Measurements from ENCODE around the gene CCDC182. TPM values are rescaled to one million over a fixed set of nuclear protein-coding genes. Genes with fewer than 3 reads are reported as not detected.
A peak's percentile ranks its signal among the peaks of the same experiment; 100 is the strongest.

CCDC182 gene
- total RNA-seq, 1 experiment from 2014 or later = not detected

DNA sequence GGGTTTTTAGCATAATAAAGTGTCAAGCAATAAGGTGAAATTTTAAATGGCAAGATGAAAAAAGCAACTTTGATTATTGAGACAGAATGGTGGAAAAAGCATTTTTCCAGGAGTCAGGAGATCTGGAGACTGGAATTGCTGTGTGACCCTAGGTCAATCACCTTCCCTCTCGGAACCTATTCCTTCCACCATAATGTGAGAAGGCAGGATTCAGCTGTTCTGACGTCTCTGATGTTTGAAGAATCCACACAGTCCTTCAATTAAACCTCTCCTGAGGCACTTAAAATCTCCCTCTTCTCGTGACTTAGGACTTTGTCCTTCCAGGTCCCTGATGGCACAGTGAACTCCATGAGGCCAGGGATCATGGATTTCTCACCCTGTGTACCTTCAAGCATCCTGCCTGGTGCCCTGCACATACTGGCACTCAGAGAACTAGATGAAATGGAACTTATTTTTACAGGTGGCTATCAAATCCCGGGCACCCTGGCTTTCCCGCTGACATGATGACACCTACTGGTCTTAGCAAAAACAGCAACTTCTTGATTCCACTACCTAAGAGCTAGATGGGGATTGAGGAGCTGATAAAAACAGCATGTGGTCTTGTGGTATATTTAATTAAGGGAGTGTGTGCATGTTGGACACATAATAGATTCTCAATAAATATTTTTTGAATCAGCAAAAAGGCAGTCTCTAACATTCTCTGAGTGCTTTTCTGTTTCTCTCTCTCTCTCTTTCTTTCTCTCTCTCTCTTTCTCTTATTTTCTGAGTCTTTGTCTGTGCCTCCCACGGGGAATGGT is 2.3 kb upstream of the CCDC182 start:
- Mint-ChIP-seq H3K36me3 (ENCODE audit: insufficient read depth, unreplicated experiment) (no peaks in the 10 kb centered on the region), H3K9me3 (ENCODE audit: unreplicated experiment) (no peaks in the 10 kb centered on the region), H3K4me3 (ENCODE audit: unreplicated experiment) (no peak overlapping the region), H3K4me1 (ENCODE audit: insufficient read depth, unreplicated experiment) (no peaks in the 10 kb centered on the region), H3K27me3 (ENCODE audit: insufficient read depth, unreplicated experiment) (peaks cover 55% of the 10 kb centered on the region), H3K27ac (ENCODE audit: low read depth, unreplicated experiment) (no peak overlapping the region)
- POLR2A ChIA-PET = interaction anchor here (0.5 kb wide), 1 partner anchor 32 kb away, joined by 3 read pairs; no protein-coding TSS in a partner anchor
- TF ChIP-seq, protein P1, sequence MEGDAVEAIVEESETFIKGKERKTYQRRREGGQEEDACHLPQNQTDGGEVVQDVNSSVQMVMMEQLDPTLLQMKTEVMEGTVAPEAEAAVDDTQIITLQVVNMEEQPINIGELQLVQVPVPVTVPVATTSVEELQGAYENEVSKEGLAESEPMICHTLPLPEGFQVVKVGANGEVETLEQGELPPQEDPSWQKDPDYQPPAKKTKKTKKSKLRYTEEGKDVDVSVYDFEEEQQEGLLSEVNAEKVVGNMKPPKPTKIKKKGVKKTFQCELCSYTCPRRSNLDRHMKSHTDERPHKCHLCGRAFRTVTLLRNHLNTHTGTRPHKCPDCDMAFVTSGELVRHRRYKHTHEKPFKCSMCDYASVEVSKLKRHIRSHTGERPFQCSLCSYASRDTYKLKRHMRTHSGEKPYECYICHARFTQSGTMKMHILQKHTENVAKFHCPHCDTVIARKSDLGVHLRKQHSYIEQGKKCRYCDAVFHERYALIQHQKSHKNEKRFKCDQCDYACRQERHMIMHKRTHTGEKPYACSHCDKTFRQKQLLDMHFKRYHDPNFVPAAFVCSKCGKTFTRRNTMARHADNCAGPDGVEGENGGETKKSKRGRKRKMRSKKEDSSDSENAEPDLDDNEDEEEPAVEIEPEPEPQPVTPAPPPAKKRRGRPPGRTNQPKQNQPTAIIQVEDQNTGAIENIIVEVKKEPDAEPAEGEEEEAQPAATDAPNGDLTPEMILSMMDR (IDR thresholded peaks at IDR 0.05; ENCODE audit: unreplicated experiment) = peak; percentile 77
- intact Hi-C loops (cut with micrococcal nuclease) = loop anchor here (1.0 to 10.0 kb wide), 5 partner anchors 75 to 616 kb away; no protein-coding TSS in a partner anchor
- CTCF ChIA-PET = interaction anchor here (0.5 to 3.3 kb wide), 24 partner anchors 11 to 802 kb away, joined by 3 to 31 read pairs (median 4); no protein-coding TSS in a partner anchor
- no TSS peak for BruUV-seq (replicated peaks)
- peak; percentile 68 for DNase-seq (ENCODE audit: unreplicated experiment)

DNA sequence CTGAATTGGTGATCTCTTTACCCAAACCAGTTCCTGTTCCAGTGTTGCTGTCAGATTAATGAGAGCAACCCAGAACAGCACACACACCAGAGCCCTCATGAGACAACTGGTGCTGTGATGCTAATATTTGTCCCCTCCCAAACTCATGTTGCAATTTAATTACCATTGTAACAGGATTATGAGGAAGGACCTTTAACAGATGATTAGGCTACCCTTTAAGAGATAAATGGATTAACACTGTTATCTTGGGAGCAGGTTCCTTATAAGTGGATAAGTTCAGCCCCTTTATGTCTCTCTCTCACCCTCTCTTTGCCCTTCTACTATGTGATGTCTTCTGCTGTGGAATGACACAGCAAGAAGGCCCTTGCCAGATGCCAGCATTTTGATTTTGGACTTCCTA is 1.1 kb upstream of the CCDC182 start:
- Mint-ChIP-seq H3K4me1 (ENCODE audit: insufficient read depth, unreplicated experiment) (no peaks in the 10 kb centered on the region), H3K27ac (ENCODE audit: low read depth, unreplicated experiment) (no peak overlapping the region), H3K36me3 (ENCODE audit: insufficient read depth, unreplicated experiment) (no peaks in the 10 kb centered on the region), H3K4me3 (ENCODE audit: unreplicated experiment) (no peak overlapping the region), H3K27me3 (ENCODE audit: insufficient read depth, unreplicated experiment) (peaks cover 55% of the 10 kb centered on the region), H3K9me3 (ENCODE audit: unreplicated experiment) (no peaks in the 10 kb centered on the region)
- intact Hi-C loops (cut with micrococcal nuclease) = loop anchor here (2.0 to 10.0 kb wide), 3 partner anchors 73 to 381 kb away; no protein-coding TSS in a partner anchor
- no peak for DNase-seq (ENCODE audit: unreplicated experiment)
- ChIA-PET POLR2A (no interaction called here), CTCF (interaction anchor here (0.7 to 3.3 kb wide), 5 partner anchors 369 to 1101 kb away, joined by 3 to 31 read pairs (median 3); no protein-coding TSS in a partner anchor)
- TF ChIP-seq, protein P1 (IDR thresholded peaks at IDR 0.05; ENCODE audit: unreplicated experiment) = no peak
- BruUV-seq (replicated peaks) = no TSS peak

DNA sequence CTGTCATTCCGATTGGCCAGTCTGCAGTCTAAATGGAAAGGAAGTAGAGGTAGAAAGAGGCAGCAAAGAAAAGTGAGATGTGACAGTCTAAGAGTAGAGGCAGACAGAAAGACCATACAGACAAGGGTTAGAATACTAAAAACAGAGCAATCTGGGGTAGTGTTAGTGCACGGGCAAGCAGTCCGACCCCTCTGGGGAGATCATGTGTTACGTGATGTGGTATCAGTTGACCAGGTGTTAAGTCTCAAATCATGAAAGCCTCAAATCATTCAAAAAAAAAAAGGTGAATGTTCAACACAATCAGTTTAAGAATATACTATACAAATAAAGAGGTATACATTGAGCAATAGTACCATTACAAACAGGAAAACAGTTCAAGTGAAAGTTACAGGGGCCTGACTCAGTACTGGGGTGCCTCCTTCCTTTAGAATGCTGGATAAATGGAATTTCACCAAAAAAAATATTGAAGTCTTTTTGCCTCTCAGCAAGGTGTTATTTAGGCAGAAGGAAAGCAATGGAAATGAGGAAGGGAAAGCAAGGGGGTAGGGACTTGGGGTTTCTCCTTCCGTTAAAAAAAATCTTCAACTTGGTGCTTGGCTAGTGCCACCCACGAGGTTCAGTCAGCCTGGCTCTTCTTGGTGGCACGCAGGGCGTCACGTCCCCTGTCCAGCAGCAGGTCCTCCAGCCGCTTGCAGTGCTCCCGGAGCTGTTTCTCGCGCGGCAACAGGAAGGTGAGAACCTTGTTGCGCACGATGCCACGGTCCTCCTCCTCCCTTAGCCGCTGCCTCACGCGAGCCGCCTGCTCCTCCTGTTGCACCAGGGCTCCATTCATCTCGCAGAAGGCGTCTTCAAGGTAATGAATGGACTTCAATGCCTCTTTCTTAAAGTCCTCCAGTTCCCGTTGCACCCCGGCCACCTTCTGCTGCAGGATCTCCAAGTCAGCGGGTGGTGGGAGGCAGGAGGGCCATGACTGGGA is 616 bp downstream of the CCDC182 start:
- no TSS peak for BruUV-seq (replicated peaks)
- Mint-ChIP-seq H3K27ac (ENCODE audit: low read depth, unreplicated experiment) (no peak overlapping the region), H3K36me3 (ENCODE audit: insufficient read depth, unreplicated experiment) (no peaks in the 10 kb centered on the region), H3K9me3 (ENCODE audit: unreplicated experiment) (no peaks in the 10 kb centered on the region), H3K4me3 (ENCODE audit: unreplicated experiment) (no peak overlapping the region), H3K27me3 (ENCODE audit: insufficient read depth, unreplicated experiment) (peaks cover 56% of the 10 kb centered on the region), H3K4me1 (ENCODE audit: insufficient read depth, unreplicated experiment) (no peaks in the 10 kb centered on the region)
- POLR2A ChIA-PET = no interaction called here
- intact Hi-C loops (cut with micrococcal nuclease) = loop anchor here (5.0 to 10.0 kb wide), 3 partner anchors 147 to 380 kb away; no protein-coding TSS in a partner anchor
- CTCF ChIA-PET = interaction anchor here (0.7 to 3.3 kb wide), 4 partner anchors 17 to 501 kb away, joined by 3 to 31 read pairs (median 6); no protein-coding TSS in a partner anchor
- no peak for DNase-seq (ENCODE audit: unreplicated experiment)
- TF ChIP-seq, protein P1 (IDR thresholded peaks at IDR 0.05; ENCODE audit: unreplicated experiment) = no peak
